NB4 (cell line): ENCODE data around the gene SOBP.

Experiments
- DNase-seq: peaks from one replicate; pipeline ENCODE4 v3.0.0; 2010; ENCODE audit warnings: low read depth
- H3K4me3 ChIP-seq: one replicate; pipeline ENCODE4 v1.5.1; 2011; ENCODE audit warnings: mild to moderate bottlenecking, low read depth, low read length, moderate library complexity
- CTCF ChIP-seq: IDR thresholded peaks from one replicate; pipeline ENCODE4 v1.5.1; 2012; ENCODE audit warnings: low read depth, low read length
- MYC ChIP-seq: IDR thresholded peaks from 2 replicates; pipeline ENCODE4 v1.6.1; 2011; ENCODE audit warnings: low read depth, low read length
- POLR2A ChIP-seq: IDR thresholded peaks from 2 replicates; pipeline ENCODE4 v1.6.1; 2011; ENCODE audit warnings: mild to moderate bottlenecking; ENCODE audit not compliant: insufficient read length; ENCODE audit errors: extremely low read depth
- TF ChIP-seq, protein P1 (sequence below): IDR thresholded peaks from 2 replicates; pipeline ENCODE4 v1.6.1; 2011; ENCODE audit warnings: low read depth, low read length

The SOBP gene

DNA sequence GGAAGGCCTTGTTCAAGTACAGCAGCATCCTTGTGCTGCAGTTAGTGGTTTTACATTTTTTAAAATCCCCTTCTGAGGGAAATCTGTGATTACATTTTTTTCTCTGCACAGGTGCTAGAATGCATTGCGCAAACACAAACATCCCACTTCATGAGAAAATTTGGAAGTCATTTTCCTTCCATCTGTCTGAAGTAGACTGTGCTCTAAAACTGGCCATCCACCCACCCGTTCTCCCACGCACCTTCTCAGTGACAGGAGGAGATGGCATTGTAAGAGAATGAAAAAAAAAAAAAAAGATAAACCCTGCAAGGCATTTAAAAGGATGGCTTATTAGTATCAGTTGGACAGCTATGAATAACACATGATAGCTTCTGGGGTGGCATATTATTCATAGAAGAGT is 65.0 kb downstream of the SOBP start:
- TF ChIP-seq MYC (no peak), POLR2A (no peak), CTCF (no peak)
- TF ChIP-seq, protein P1, sequence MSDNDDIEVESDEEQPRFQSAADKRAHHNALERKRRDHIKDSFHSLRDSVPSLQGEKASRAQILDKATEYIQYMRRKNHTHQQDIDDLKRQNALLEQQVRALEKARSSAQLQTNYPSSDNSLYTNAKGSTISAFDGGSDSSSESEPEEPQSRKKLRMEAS, result no peak
- DNase-seq, result no peak
- H3K4me3 ChIP-seq, result no peak overlapping the region

DNA sequence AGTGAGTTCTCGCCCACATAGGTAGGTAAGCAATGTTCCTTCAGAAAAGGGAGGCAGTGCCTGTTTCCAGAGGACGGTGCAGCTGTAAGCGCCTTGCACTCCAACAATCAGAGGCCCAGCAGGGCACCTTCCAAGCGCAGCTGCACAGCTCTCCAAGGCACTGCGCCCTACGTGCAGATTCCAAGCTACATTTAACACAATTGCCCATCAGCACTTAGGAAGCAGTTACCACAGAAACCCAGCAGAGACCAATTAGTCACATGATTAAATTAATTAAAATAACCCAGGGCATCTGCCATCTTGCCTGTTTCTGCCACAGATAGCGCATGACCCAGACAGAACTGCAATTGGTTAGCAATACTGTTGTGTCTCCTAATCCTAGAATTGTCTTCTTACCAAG is 65.5 kb downstream of the SOBP start:
- TF ChIP-seq, protein P1, result no peak
- TF ChIP-seq CTCF (no peak), MYC (no peak), POLR2A (no peak)
- DNase-seq, result no peak
- H3K4me3 ChIP-seq, result no peak overlapping the region

DNA sequence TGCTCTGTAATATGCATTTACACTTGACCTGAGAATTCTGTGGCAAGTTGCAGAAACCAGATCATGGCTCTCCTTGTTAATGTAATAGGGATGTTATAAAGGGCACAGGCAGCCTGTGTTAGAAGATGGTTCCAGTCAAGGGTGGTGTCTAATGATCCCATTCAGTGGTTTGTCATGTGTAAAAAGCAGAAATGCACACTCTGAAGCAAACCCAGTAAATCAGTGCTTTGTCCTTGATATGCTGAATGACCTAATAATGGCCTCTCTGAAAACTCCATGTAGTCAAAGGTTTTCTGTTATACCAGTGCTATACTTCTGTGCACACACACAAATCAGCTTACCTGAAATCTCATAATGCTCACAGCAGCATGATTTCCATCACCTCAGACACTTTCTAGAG is 66.2 kb downstream of the SOBP start:
- TF ChIP-seq CTCF (no peak), POLR2A (no peak), MYC (no peak)
- TF ChIP-seq, protein P1, result no peak
- H3K4me3 ChIP-seq, result no peak overlapping the region
- no peak for DNase-seq

GRCh38 chr6:107557698-107558097 is 67.8 kb downstream of the SOBP start:
- no peak for DNase-seq
- TF ChIP-seq, protein P1, result no peak
- TF ChIP-seq POLR2A (no peak), CTCF (no peak), MYC (no peak)
- no peak overlapping the region for H3K4me3 ChIP-seq

DNA sequence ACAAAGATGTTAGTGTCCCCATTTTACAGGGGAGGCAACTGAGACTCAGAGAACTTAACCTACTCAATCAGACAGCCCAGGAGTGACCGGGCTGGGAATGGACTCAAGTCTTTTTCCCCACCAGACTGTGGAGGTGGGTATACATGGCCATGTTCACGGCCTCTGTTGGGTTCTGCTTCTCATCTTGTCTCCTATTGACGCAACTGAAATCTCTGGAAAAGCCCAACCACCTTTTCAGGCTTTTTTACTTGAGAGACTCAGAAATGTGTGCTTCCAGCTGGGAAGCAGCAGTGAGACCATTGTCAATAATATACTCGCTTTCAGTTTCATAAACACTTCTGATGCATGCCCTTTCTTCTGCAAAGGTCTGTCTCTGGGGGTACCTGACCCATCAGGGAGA is 70.7 kb downstream of the SOBP start:
- TF ChIP-seq MYC (no peak), POLR2A (no peak), CTCF (no peak)
- TF ChIP-seq, protein P1, result no peak
- DNase-seq, result no peak
- H3K4me3 ChIP-seq, result no peak overlapping the region

GRCh38 chr6:107561306-107561705 is 71.4 kb downstream of the SOBP start:
- no peak overlapping the region for H3K4me3 ChIP-seq
- TF ChIP-seq MYC (no peak), CTCF (no peak)
- no peak for DNase-seq
